ENCODE measurements around the gene TMEM163.

Gene TMEM163

GRCh38 chr2:134594399-134594798 is 124.4 kb downstream of the TMEM163 start:
- Histone ChIP-seq H3K4me1 (ENCODE audit: control insufficient read depth, insufficient read depth, low read length) (no peaks in the 10 kb centered on the region), H3K9me3 (ENCODE audit: control insufficient read depth, insufficient read depth, low read depth, low read length) (no peaks in the 10 kb centered on the region), H3K36me3 (ENCODE audit: control insufficient read depth in 2 of 2, insufficient read depth in 1 of 2, low read length in 2 of 2) (no peaks in the 10 kb centered on the region), H3K4me3 (ENCODE audit: low read depth, low read length) (no peak overlapping the region), H3K27ac (ENCODE audit: extremely low read depth, low read depth, low read length) (no peak overlapping the region)
- CTCF ChIA-PET, result no interaction called here
- TF ChIP-seq ZNF518A (tag by site-specific recombination; conservative IDR thresholded peaks at IDR 0.05; ENCODE audit: low read depth), result no peak
- no peak for TF ChIP-seq ZNF610 (tag by site-specific recombination; IDR thresholded peaks at IDR 0.05; ENCODE audit: borderline replicate concordance)
- TF ChIP-seq ZNF585B (tag by site-specific recombination; IDR thresholded peaks at IDR 0.05), result no peak
- TF ChIP-seq ZNF350 (tag by site-specific recombination; IDR thresholded peaks at IDR 0.05), result no peak
- TF ChIP-seq ZNF792 (tag by site-specific recombination; IDR thresholded peaks at IDR 0.05), result no peak
- POLR2A ChIA-PET, result no interaction called here

- no peaks in the 10 kb centered on the region for H3K9me3 ChIP-seq (ENCODE audit: control insufficient read depth, insufficient read depth, low read depth, low read length)
- H3K36me3 ChIP-seq (ENCODE audit: control insufficient read depth in 2 of 2, insufficient read depth in 1 of 2, low read length in 2 of 2), result no peaks in the 10 kb centered on the region
- H3K27ac ChIP-seq (ENCODE audit: extremely low read depth, low read depth, low read length), result no peak overlapping the region
- no peaks in the 10 kb centered on the region for H3K4me1 ChIP-seq (ENCODE audit: control insufficient read depth, insufficient read depth, low read length)
- H3K4me3 ChIP-seq (ENCODE audit: low read depth, low read length), result no peak overlapping the region
- ChIA-PET CTCF (interaction anchor here (0.8 kb wide), 1 partner anchor 342 kb away, joined by 3 read pairs; no protein-coding TSS in a partner anchor), POLR2A (no interaction called here)
- TF ChIP-seq SCRT2 (tag by site-specific recombination; IDR thresholded peaks at IDR 0.05) (no peak), ZNF830 (tag by site-specific recombination; IDR thresholded peaks at IDR 0.05; ENCODE audit: low read depth) (no peak), CTCF (tag by site-specific recombination; IDR thresholded peaks at IDR 0.05) (no peak), ZNF610 (tag by site-specific recombination; IDR thresholded peaks at IDR 0.05; ENCODE audit: borderline replicate concordance) (no peak), ZNF48 (tag by site-specific recombination; IDR thresholded peaks at IDR 0.05) (no peak), ZSCAN16 (tag by site-specific recombination; IDR thresholded peaks at IDR 0.05) (no peak), SP7 (tag by site-specific recombination; IDR thresholded peaks at IDR 0.05) (no peak), ZNF747 (tag by site-specific recombination; IDR thresholded peaks at IDR 0.05) (no peak), BCL11B (tag by site-specific recombination; IDR thresholded peaks at IDR 0.05; ENCODE audit: low read depth) (no peak), ZNF391 (tag by site-specific recombination; IDR thresholded peaks at IDR 0.05; ENCODE audit: borderline replicate concordance, low read depth) (no peak), HOXA7 (CRISPR knock-in tag; IDR thresholded peaks at IDR 0.05; ENCODE audit: borderline replicate concordance) (no peak)
Observed at GRCh38 chr2:134593519-134593918, 125.3 kb downstream of the TMEM163 start.

GRCh38 chr2:134592377-134592776 is 126.4 kb downstream of the TMEM163 start:
- H3K4me3 ChIP-seq (ENCODE audit: low read depth, low read length), result no peak overlapping the region
- ChIA-PET POLR2A (no interaction called here), CTCF (no interaction called here)
- no peaks in the 10 kb centered on the region for H3K9me3 ChIP-seq (ENCODE audit: control insufficient read depth, insufficient read depth, low read depth, low read length)
- no peaks in the 10 kb centered on the region for H3K36me3 ChIP-seq (ENCODE audit: control insufficient read depth in 2 of 2, insufficient read depth in 1 of 2, low read length in 2 of 2)
- no peaks in the 10 kb centered on the region for H3K4me1 ChIP-seq (ENCODE audit: control insufficient read depth, insufficient read depth, low read length)
- no peak overlapping the region for H3K27ac ChIP-seq (ENCODE audit: extremely low read depth, low read depth, low read length)
- TF ChIP-seq ZNF23 (tag by site-specific recombination; IDR thresholded peaks at IDR 0.05; ENCODE audit: borderline replicate concordance), result no peak
- no peak for TF ChIP-seq ZNF768 (tag by site-specific recombination; IDR thresholded peaks at IDR 0.05)
- TF ChIP-seq ZNF518A (tag by site-specific recombination; conservative IDR thresholded peaks at IDR 0.05; ENCODE audit: low read depth), result no peak
